Mucosa of rectum (tissue), 2 donors: ENCODE data around the gene RASA3.

ENCODE experiments used
- H3K27ac ChIP-seq, 2 donors: one replicate each; pipeline ENCODE4 v1.7.0; 2013; ENCODE audit warnings: inconsistent platforms in 2 of 2, low read depth in 2 of 2, low read length in 2 of 2
- H3K27me3 ChIP-seq, 2 donors: one replicate each; pipeline ENCODE4 v1.7.0; 2013; ENCODE audit warnings: low read length in 2 of 2; ENCODE audit not compliant: control insufficient read depth in 2 of 2, insufficient read depth in 2 of 2
- H3K36me3 ChIP-seq, 2 donors: one replicate each; pipeline ENCODE4 v1.7.0; 2013; ENCODE audit warnings: low read length in 2 of 2; ENCODE audit not compliant: control insufficient read depth in 2 of 2, insufficient read depth in 2 of 2
- H3K4me1 ChIP-seq, 2 donors: one replicate each; pipeline ENCODE4 v1.7.0; 2013; ENCODE audit warnings: low read length in 2 of 2, mild to moderate bottlenecking in 1 of 2; ENCODE audit not compliant: control insufficient read depth in 2 of 2, insufficient read depth in 2 of 2
- H3K4me3 ChIP-seq, 2 donors: one replicate each; pipeline ENCODE4 v1.7.0; 2013; ENCODE audit warnings: low read length in 2 of 2
- H3K9ac ChIP-seq, 2 donors: one replicate each; pipeline ENCODE4 v1.7.0; 2013; ENCODE audit warnings: low read length in 2 of 2, low read depth in 1 of 2, mild to moderate bottlenecking in 1 of 2
- H3K9me3 ChIP-seq, 2 donors: one replicate each; pipeline ENCODE4 v1.7.0; 2013; ENCODE audit warnings: low read length in 2 of 2; ENCODE audit not compliant: control insufficient read depth in 2 of 2
- donor health status: healthy.
- donor health status: Normal muscosa, but diverticular disease.

RASA3 gene

GRCh38 chr13:113952151-113952982, 180.1 kb downstream of the RASA3 start:
- Histone ChIP-seq H3K36me3 (no peaks in the 10 kb centered on the region), H3K4me3 (no peak overlapping the region), H3K27me3 (no peaks in the 10 kb centered on the region), H3K27ac (no peak overlapping the region), H3K9me3 (no peaks in the 10 kb centered on the region), H3K9ac (no peak overlapping the region), H3K4me1 (peaks cover 2 to 3% of the 10 kb centered on the region in 2 donors)

DNA sequence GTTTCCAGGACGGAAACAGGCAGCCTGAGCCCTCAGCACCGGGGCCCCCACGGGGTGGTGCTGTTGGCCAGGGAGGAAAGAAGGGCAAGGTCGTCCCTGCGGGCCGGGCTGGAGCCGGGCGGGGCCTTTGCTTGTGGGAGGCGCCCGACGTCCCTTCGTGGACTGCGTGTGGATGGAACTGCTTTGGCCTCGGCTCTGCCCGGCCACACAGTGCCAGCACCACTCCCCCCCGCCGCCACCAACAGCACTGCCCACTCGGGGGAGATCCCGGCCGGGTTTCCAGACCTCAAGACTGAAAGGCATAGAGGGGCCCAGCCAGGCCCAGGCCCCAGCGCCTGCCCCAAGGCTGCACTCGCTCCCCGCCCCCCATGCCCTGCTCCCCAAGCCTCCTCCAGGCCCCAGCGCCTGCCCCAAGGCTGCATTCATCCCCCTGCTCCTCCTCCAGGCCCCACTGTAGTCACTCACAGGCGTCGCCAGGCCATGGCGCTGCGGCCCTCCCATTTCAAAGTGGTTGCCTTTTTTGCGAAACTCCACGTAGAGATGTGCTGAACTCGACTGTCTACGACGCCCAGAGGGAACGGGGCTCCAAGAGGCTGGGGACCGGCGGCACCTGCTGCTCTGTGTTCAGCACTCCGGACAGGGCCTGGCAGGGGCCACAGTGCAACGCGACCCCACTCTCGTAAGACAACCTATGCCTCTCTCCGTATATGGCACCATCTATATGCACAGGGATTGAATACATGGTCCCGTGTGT, 181.0 kb downstream of the RASA3 start:
- Histone ChIP-seq H3K4me1 (peaks cover 2 to 7% of the 10 kb centered on the region in 2 donors), H3K36me3 (no peaks in the 10 kb centered on the region), H3K4me3 (peak overlapping the region in 1 of 2 donors; percentile 6), H3K27me3 (no peaks in the 10 kb centered on the region), H3K9ac (no peak overlapping the region), H3K9me3 (no peaks in the 10 kb centered on the region), H3K27ac (no peak overlapping the region)

GRCh38 chr13:113950451-113951245, 181.8 kb downstream of the RASA3 start:
- no peak overlapping the region for H3K9ac ChIP-seq

DNA sequence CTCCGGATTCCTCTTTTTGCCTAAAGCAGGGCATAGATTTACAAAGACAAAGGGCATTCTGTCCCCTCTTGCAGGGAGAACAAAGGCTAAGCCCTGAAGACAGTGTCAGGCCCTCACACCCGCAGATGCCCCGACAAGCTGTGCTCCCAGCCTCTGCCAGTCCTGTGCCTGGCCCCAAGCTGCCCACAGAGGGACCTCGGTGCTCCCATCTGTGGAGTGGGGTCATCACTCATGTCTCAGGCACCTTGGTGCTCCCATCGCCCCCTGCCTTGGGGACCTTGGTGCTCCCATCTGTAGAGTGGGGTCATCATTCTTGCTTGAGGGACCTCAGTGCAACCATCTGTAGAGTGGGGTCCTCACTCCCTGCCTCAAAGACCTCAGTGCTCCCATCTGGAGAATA, 182.9 kb downstream of the RASA3 start:
- no peak overlapping the region for H3K9ac ChIP-seq
- H3K27ac ChIP-seq: no peak overlapping the region
- H3K4me3 ChIP-seq: no peak overlapping the region
- H3K9me3 ChIP-seq: no peaks in the 10 kb centered on the region
- H3K27me3 ChIP-seq: no peaks in the 10 kb centered on the region
- no peaks in the 10 kb centered on the region for H3K36me3 ChIP-seq
- H3K4me1 ChIP-seq: peaks cover 2 to 7% of the 10 kb centered on the region in 2 donors

More at GRCh38 chr13:113950451-113951245, 181.8 kb downstream of the RASA3 start:
- Histone ChIP-seq H3K4me3 (no peak overlapping the region), H3K27me3 (no peaks in the 10 kb centered on the region), H3K9me3 (no peaks in the 10 kb centered on the region), H3K36me3 (no peaks in the 10 kb centered on the region), H3K4me1 (peaks cover 2 to 7% of the 10 kb centered on the region in 2 donors), H3K27ac (no peak overlapping the region)

DNA sequence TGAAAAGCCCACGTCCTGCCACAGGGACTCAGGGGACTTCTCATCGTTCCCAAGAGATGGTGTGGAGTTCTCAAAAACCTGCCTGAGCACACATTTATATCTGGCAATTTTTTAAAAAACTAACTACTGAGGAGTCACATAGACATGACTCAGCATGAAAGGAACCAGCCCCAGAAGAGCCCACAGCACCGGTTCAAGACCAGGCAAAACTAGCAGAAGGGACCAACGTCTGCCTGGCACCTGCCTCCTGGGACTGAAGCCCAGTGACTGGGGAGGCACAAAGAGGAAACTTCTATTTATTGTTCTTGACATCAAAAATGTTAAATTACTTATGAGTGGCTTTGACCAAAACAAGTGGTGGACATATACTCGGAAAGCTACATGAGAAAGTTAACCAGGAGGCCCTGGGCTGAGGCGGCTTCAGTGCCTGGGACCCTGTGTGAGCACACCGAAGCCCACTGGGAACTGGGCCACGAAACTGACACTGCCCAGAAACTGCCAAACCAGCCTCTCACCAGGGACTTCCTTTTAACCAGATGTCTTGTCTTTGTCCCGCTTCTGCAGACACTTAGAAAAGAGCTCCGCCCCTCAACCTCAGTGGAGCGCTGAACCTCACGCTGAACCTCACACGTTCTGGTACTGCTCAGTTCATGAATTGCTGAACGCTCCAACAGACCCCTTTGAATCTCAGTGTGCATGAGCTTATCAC, 184.2 kb downstream of the RASA3 start:
- H3K36me3 ChIP-seq: no peaks in the 10 kb centered on the region
- no peak overlapping the region for H3K9ac ChIP-seq
- H3K4me3 ChIP-seq: no peak overlapping the region
- H3K27ac ChIP-seq: no peak overlapping the region
- no peaks in the 10 kb centered on the region for H3K27me3 ChIP-seq
- no peaks in the 10 kb centered on the region for H3K9me3 ChIP-seq
- H3K4me1 ChIP-seq: peaks cover 2 to 7% of the 10 kb centered on the region in 2 donors

DNA sequence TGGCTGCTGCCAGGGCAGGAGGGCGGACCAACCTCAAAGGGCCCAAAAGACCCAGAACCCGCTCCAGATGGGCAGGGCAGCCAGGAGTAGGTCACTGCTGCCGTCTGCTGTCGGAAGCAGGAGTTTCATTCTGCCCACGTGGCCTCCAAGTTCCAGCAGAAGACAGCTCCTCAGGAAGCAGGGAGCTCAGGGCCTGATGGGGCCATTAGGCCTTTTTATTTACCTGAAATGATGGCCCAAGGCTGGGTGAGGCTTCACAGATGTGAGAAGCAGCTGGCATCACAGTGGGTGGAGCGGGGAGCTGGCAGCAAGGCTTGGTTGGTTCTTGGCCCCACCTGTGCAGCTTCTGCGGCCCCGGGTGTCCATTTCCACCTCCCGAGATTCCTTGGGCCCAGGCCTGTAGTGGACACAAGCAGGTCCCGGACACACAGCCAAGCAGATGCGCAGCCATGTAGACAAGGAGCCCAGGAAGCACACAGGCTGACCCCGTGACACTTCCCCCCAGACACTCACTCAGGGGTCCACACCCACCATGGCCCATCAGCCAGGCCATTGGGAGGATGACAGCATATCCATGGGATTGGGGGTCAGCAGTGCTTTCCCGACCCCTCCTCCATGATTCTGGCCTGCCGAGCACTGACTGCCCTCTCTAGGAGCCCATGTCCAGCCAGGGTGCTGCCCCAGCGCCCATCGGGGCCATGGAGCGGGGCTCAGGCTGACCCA, 185.0 kb downstream of the RASA3 start:
- Histone ChIP-seq H3K27ac (no peak overlapping the region), H3K9me3 (no peaks in the 10 kb centered on the region), H3K36me3 (no peaks in the 10 kb centered on the region), H3K9ac (no peak overlapping the region), H3K27me3 (no peaks in the 10 kb centered on the region), H3K4me1 (peaks cover 2 to 7% of the 10 kb centered on the region in 2 donors), H3K4me3 (no peak overlapping the region)

- Histone ChIP-seq H3K27ac (no peak overlapping the region), H3K4me3 (no peak overlapping the region), H3K9ac (no peak overlapping the region), H3K27me3 (no peaks in the 10 kb centered on the region), H3K9me3 (no peaks in the 10 kb centered on the region), H3K4me1 (peaks cover 2 to 7% of the 10 kb centered on the region in 2 donors), H3K36me3 (no peaks in the 10 kb centered on the region)
Observed at GRCh38 chr13:113946409-113947181, 185.8 kb downstream of the RASA3 start.

DNA sequence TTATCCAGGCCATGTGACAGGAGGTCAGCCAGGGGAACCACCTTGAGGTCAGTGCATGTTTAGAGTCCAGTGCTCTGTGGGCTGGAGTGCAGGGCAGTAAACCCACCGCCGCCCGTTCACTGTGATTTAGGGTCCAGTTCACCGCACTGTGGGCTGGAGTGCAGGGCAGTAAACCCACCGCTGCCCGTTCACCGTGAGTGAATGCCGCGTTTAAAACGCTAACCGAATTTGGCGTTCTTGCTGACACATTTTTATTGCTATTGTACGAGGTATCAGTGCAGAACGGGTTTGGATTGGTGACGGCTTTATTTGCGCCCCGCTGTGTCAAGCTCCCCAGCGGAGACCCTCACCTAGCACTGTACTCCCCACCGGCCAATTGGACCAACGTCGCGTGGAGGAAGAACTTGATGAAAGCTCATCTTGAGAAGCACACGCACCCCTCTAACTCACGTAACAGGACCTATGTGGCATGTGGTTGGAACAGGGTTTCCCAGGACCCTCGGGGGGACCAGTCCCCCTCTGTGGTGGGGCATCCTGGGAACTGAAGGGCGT, 186.5 kb downstream of the RASA3 start:
- H3K4me1 ChIP-seq: peaks cover 1 to 6% of the 10 kb centered on the region in 2 donors
- H3K36me3 ChIP-seq: no peaks in the 10 kb centered on the region
- no peak overlapping the region for H3K9ac ChIP-seq
- no peak overlapping the region for H3K4me3 ChIP-seq
- H3K27ac ChIP-seq: no peak overlapping the region
- H3K9me3 ChIP-seq: no peaks in the 10 kb centered on the region
- no peaks in the 10 kb centered on the region for H3K27me3 ChIP-seq
